ENCODE data around the gene SND1.
"Not testable (repeated sequence)": the region's sequence is repeated elsewhere in the genome, so short reads cannot be mapped to it uniquely, and the experiment has no call there.

Gene SND1

DNA sequence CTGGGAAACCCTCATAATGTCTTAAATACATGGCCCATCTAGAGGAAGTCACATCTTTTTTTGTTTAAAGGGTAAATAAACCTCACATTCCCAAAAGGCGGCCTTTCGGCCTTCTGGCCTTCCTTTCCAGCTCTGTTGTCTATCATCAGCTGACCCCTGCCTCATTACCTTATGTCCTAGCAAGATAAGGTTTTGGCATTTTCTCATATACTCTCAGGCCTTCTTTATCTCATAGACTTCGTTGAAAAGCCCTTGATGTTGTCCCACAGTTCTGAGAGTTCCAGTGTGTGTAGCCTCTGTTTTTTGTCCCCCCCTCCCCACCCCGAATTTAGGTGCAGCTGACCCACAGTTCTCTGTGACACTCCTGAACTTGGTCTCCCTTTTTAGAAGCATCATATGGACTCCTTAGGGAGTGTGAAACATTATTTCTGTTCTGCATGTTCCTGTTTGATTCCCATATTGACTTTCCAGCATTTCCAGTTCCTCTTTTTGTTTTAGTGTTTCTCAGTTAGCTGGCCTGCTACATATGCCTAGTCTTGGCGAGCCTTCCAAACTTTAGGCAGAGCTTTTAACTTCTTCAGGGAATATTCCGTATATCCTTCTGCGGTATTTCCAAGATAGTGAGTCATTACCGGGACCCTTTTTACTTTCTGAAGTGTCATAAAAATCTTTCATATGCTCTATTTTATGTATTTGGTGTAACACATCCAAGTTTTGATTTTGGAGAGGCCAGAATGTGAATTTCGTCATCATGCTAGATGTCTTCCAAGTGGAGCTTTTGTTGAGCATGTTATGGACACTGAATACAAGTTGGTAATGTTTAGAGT, 240.7 kb downstream of the SND1 start:
- no peak for DNase-seq

DNA sequence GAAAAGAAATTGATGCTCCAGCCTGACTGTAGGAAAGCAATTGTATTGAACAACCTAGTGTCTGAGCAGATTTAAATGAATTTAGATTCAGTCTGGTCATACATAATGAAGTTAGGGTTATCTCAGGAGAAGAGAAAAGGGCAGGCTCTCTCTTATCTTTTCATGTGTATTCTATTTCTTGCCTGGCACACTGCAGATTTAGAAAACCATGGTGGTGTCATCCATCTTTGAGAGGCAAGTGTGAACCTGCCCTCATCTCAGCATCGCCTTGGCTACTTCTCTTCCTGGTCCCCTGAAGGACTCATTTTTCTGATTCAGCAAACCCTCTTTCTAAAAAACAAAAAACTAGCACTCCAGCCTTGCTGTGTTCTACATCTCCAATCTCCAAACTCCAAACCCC, 241.6 kb downstream of the SND1 start:
- no peak for DNase-seq

DNA sequence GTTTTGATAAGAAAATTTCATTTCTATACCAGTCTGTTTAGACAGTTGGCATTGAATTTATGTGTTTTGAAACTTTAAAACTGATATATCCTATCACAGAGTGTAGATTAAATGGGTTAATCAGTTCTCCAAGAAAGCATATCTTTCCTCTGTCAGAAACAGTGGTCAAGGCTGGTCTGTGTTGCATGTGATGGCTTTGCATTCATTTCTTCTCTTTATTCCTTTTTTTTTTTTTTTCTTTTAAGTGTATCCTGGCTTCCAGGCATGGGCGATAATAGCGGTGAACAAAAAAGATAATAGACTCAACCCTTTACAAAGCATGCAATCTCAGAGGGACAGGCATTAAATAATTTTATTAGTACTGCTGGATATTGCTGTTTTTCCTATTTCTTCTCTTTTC, 242.6 kb downstream of the SND1 start:
- no peak for DNase-seq

DNA sequence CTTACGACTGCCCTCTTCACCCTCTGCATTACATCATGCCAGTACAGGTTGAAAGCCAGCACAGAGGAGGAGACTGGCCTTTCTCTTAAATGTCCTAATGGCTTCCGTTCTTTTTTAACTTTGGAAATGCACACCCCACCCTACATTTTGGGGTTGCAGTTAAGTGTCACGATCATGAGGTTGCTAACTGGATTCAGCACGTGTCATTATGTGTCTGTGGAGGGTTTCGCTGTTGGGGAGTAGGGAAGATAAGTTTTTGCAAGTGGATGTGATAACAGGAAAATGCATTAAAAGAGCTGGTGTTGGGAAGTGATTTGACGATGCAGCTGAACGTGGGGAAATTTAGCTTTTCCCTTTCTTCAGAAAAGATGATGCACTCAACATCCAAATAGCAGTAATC, 243.4 kb downstream of the SND1 start:
- no peak for DNase-seq

DNA sequence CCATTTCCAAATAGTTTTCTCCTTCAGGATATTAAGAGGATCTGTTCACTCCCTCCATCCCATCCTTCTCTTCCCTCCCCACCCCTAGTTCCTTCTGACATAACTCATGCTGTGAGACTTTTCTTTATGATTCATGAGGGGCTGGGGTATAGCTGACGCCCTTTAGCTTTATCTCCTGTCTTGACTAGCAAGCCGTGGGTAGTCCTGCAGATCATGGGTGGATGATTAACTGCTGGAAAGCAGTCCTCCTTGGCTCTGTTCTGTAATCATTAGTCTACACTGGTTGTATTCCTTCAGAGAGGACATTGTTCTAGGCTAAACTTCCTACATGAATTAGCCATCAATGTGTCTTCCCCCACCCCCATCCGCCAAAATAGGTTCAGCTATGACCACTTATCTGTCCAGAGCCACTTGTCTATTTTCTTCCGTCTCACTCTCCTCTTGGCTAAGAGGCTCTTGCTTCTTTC, 243.9 kb downstream of the SND1 start:
- DNase-seq = no peak

GRCh38 chr7:127896659-127897058, 244.7 kb downstream of the SND1 start:
- no peak for DNase-seq

- no peak for DNase-seq
Observed at GRCh38 chr7:127897704-127898454, 245.9 kb downstream of the SND1 start.

- no peak for DNase-seq
Observed at GRCh38 chr7:127899411-127899810, 247.4 kb downstream of the SND1 start.

GRCh38 chr7:127900141-127900540, 248.1 kb downstream of the SND1 start:
- no peak for DNase-seq

DNA sequence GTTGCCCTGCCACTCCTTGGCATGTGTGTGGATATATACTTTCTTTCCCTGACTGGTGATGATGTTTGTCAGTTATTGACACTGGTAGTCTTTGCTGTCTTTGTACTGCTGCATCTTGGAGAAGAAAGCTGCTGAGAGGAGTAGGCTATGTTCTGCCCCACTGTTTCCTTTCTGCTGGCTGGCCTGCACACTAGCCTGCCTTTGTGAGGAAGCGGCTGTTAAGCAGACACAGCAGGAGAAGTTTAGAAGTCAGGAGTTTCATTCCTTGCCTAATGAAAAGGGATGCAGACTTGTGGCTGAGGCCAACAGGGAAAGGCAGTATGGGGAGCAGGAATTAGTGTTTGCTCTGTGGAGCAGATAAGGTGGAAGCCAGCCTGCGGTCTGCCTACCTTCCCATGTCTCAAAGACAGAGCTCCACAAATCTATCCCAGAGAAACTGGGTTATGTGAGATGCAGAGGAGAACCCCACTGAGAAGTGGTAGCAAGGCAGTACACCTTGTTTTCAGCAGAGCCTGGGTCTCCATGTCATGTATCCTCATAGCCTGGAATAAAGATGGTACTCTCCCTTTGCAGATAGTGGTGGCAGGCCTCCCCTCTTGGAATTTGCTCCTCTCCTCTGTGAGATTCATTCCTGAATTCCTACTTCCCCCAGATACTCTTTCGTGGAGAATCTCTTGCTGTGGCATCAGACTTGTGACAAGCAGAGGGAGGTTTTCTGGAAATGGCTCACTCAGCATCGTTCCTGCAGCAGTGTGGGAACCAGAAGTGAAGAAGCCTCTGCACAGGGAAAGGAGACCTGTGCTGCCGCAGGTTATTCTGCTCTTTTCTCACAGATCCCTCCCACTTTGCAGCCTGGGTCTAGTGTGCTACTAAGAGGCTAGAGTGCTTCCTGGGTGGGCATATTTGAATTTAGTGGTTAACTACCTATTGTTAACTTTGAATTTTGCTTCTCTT, 249.0 kb downstream of the SND1 start:
- peak in 4 of 14 donors; percentile 7 to 71 (median 22) for DNase-seq

GRCh38 chr7:127901895-127902703, 250.1 kb downstream of the SND1 start:
- DNase-seq = peak in 1 of 14 donors; percentile 22

DNA sequence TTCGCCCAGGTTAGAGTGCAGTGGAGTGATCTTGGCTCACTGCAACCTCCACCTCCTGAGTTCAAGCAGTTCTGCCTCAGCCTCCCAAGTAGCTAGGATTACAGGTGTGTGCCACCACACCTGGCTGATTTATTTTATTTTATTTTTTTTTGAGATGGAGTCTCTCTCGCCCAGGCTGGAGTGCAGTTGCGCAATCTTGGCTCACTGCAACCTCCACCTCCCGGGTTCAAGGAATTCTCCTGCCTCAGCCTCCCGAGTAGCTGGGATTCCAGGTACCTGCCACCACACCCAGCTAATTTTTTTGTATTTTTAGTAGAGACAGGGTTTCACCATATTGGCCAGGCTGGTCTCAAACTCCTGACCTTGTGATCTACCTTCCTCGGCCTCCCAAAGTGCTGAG, 250.8 kb downstream of the SND1 start:
- DNase-seq = not testable (repeated sequence)

DNA sequence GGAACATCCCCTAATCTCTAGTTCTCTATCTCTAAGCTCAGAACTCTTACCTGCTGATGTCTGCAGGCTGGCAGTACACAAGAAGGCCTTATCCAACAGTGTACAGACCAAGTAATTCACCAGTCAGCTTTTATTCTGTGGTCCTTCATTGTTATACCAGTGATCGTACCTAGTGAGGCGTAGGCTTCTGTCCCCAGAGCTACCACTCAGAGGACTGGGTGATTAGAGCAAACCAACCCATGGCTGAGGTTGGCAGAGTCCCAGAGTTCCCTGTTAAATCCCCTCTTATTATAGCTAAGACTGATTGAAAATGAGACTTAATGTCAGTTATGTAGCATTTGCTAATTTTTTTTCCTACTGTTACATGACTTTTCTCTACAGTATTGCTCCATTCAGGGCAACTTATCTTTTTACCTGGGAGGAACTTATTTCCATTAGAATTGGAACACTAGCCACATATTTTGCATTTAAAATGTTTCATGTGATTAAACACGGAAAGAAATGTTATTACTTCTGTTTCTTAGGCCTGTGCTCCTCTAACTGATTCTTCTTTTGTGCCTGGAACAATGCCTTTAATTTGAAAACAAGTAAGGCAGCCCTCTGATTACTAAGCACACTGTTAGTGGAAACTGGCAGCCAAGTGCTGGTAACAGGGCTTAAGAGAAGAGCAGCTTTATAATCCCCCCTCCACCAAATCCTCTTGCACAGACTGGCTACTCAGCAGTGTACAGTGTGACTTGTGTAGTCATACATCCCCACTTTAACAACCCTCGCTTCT, 252.1 kb downstream of the SND1 start:
- no peak for DNase-seq

DNA sequence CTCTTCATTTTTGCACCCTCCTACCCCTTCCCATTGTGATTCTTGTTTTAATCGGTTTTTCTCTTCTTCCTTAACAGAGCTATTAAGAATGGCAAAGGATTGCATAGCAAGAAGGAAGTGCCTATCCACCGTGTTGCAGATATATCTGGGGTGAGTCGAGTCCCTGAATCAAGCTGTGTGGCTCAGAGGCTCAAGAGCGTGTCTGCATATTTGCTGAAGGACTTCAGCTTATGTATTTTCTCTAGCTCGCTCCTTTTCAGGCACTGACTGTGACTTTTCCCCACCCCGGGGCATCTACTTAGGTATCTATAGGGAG, 252.6 kb downstream of the SND1 start:
- DNase-seq = no peak

GRCh38 chr7:127905021-127905420, 253.0 kb downstream of the SND1 start:
- DNase-seq = no peak

DNA sequence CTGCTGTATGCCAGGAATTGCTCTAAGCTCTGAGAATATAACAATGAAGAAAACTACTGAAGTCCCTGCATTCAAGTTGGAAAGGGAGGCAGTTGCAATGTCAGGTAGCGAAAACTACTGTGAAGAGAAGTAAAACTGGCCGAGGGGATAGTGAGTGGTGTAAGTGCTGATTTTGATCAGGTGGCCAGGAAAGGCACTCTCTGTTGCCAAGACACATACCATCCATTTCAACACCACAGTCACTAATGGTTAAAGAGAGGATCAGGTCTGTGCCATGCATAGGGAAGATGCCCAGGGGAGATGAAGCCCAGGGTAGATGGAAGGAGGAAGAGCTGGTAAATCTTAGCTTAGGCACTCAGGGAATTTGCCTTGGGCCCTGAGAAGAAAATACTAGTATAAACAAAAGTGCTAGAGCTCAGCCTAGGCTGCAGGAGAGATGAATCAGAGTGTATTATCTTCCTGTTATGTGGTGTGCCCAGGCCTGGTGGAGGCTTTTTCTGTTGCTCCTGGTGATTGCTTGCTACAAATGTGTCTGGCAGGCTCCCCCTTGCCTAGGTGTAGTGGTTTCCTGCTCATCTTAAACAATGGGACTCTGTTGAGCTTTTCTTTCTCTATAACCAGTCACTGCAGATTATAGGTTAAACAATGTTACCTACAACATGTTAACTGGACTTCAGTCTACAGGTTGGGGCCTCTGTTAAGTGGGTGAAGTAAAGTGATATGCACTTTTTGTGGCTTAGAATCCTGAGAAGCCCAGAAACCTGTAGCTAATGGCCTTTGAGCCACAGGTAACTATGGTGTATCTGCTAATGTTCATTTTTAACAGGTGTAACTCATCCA, 253.7 kb downstream of the SND1 start:
- DNase-seq = no peak

- no peak for DNase-seq
Observed at GRCh38 chr7:127907110-127908040, 255.4 kb downstream of the SND1 start.

GRCh38 chr7:127908430-127909258, 256.6 kb downstream of the SND1 start:
- DNase-seq = no peak
